ENCODE results near the gene CCR2.

DNA sequence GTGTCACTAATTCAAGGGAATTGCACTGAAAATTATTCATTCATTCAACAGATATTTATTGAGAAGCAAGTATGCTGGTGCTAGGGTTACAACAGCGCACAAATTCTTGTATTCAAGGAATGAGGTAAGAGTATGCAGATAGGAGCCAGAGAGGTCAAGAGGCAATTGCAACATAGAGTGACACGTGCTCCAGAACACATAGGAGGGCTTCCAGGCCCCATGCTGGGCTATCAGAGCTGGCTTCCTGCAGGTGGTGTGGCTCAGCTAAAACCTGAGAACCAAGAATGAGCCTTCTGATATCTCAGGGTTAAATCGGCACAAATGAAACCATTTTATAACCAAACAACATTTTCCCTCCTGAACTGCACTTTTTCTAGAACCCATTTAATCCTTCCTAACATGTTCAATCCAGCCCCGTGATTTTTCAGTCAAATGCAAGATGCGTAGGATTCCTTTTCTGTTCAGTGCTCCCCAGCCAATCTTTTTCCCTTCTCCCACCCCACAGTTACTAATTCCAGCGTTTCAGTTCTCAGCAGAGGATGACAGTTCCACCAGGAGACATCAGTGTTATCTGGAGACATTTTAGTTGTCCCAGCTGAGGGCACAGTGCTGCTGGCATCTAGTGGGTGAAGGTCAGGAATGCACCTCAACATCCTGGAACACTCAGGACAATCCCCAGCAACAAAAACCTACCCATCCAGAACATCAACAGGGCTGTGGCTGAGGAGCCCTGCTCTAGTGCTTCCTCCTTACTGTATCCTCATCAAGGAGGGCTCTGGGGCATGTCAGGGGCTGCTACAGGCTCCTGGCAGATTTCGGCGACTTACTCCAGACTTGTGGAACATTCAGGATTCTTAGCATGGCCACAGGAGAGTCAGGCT is 39.9 kb downstream of the CCR2 start:
- TF ChIP-seq, protein P1, sequence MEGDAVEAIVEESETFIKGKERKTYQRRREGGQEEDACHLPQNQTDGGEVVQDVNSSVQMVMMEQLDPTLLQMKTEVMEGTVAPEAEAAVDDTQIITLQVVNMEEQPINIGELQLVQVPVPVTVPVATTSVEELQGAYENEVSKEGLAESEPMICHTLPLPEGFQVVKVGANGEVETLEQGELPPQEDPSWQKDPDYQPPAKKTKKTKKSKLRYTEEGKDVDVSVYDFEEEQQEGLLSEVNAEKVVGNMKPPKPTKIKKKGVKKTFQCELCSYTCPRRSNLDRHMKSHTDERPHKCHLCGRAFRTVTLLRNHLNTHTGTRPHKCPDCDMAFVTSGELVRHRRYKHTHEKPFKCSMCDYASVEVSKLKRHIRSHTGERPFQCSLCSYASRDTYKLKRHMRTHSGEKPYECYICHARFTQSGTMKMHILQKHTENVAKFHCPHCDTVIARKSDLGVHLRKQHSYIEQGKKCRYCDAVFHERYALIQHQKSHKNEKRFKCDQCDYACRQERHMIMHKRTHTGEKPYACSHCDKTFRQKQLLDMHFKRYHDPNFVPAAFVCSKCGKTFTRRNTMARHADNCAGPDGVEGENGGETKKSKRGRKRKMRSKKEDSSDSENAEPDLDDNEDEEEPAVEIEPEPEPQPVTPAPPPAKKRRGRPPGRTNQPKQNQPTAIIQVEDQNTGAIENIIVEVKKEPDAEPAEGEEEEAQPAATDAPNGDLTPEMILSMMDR (conservative IDR thresholded peaks at IDR 0.05; ENCODE audit: low read length): no peak
- TF ChIP-seq EZH2phosphoT487 (IDR thresholded peaks at IDR 0.05; ENCODE audit: borderline replicate concordance, low read depth, low read length): no peak
